Epithelial cell of esophagus (primary cell): ENCODE measurements around the gene ANTXR2.

Experiments
- DNase-seq: peaks from one replicate; pipeline ENCODE4 v3.0.0; 2010; ENCODE audit warnings: low read depth
- H3K4me3 ChIP-seq: 2 replicates; pipeline ENCODE4 v1.5.1; 2011; ENCODE audit warnings: mild to moderate bottlenecking, low read length, control low read depth
- CTCF ChIP-seq: IDR thresholded peaks from 2 replicates; pipeline ENCODE4 v1.5.1; 2011; ENCODE audit warnings: low read depth, mild to moderate bottlenecking, low read length, control low read depth, inconsistent platforms; ENCODE audit not compliant: insufficient read depth; ENCODE audit errors: missing control alignments

The ANTXR2 gene

GRCh38 chr4:80111276-80111675, 38.2 kb upstream of the ANTXR2 start:
- H3K4me3 ChIP-seq = no peak overlapping the region
- DNase-seq = no peak
- TF ChIP-seq CTCF = no peak

GRCh38 chr4:80107374-80107773, 34.3 kb upstream of the ANTXR2 start:
- no peak for DNase-seq
- H3K4me3 ChIP-seq = no peak overlapping the region
- TF ChIP-seq CTCF = no peak

GRCh38 chr4:80104927-80105326, 31.9 kb upstream of the ANTXR2 start:
- TF ChIP-seq CTCF = no peak
- H3K4me3 ChIP-seq = no peak overlapping the region
- no peak for DNase-seq

- no peak for DNase-seq
- no peak for TF ChIP-seq CTCF
- no peak overlapping the region for H3K4me3 ChIP-seq
Measured at GRCh38 chr4:80103629-80104028, 30.6 kb upstream of the ANTXR2 start.

- TF ChIP-seq CTCF = no peak
- no peak overlapping the region for H3K4me3 ChIP-seq
- peak; percentile 50 for DNase-seq
Measured at GRCh38 chr4:80101792-80102116, 28.7 kb upstream of the ANTXR2 start.

GRCh38 chr4:80101071-80101791, 28.2 kb upstream of the ANTXR2 start:
- no peak for DNase-seq
- no peak for TF ChIP-seq CTCF
- no peak overlapping the region for H3K4me3 ChIP-seq

- H3K4me3 ChIP-seq = no peak overlapping the region
- DNase-seq = no peak
- no peak for TF ChIP-seq CTCF
Measured at GRCh38 chr4:80099671-80100070, 26.6 kb upstream of the ANTXR2 start.
